ENCODE data around the gene SERPINA3.

- no peak for TF ChIP-seq CTCF (conservative IDR thresholded peaks at IDR 0.05)
- TF ChIP-seq ZFX (IDR thresholded peaks at IDR 0.05) = no peak
These were observed 43.0 kb downstream of the SERPINA3 start for GRCh38 chr14:94655169-94655710.
